Heart right ventricle (tissue), 16 donors: Measurements from ENCODE around the gene ANKRD49. TPM values are rescaled to one million over a fixed set of nuclear protein-coding genes. Genes with fewer than 3 reads are reported as not detected.

Source experiments
- ATAC-seq, 8 donors: fragments of 200-7000 bp; cut with Tn5 transposase; one replicate each; pipeline ENCODE4 v1.9.1; 2020; ENCODE audit warnings: mild to moderate bottlenecking in 8 of 8, moderate library complexity in 8 of 8, moderate number of reproducible peaks in 1 of 8
- DNase-seq, 2 donors: peaks; one replicate each; pipeline ENCODE4 v3.0.0-alpha.2; 2020
- H3K27ac ChIP-seq, 10 donors: fragments of 200-600 bp; sonication (generic) in 2 of 10; one replicate each; pipeline versions ENCODE4 v1.5.0 to v1.8.0; 2020 to 2022; ENCODE audit warnings: mild to moderate bottlenecking in 3 of 10
- H3K27me3 ChIP-seq, 7 donors: fragments of 200-600 bp; one replicate each; pipeline ENCODE4 v1.8.0; 2021 to 2022; ENCODE audit warnings: mild to moderate bottlenecking in 2 of 7
- H3K36me3 ChIP-seq, 9 donors: fragments of 200-600 bp; sonication (generic) in 1 of 9; one replicate each; pipeline versions ENCODE4 v1.5.0 to v1.8.0; 2020 to 2022; ENCODE audit warnings: mild to moderate bottlenecking in 2 of 9
- H3K4me1 ChIP-seq, 9 donors: fragments of 200-600 bp; sonication (generic) in 1 of 9; one replicate each; pipeline versions ENCODE4 v1.5.0 to v1.8.0; 2020 to 2022; ENCODE audit warnings: mild to moderate bottlenecking in 4 of 9
- H3K4me3 ChIP-seq, 10 donors: fragments of 200-600 bp; sonication (generic) in 2 of 10; one replicate each; pipeline versions ENCODE4 v1.5.0 to v1.8.0; 2020 to 2022; ENCODE audit warnings: mild to moderate bottlenecking in 7 of 10, moderate library complexity in 2 of 10
- H3K9me3 ChIP-seq, 11 donors: fragments of 200-600 bp in 10 of 11; sonication (generic) in 2 of 11; one replicate each; pipeline versions ENCODE4 v1.5.0 to v1.8.0; 2013 to 2022; ENCODE audit warnings: mild to moderate bottlenecking in 2 of 11, control low read depth in 1 of 11, moderate library complexity in 1 of 11
- CTCF ChIP-seq, 9 donors: fragments of 200-600 bp; sonication (generic) in 2 of 9; IDR thresholded peaks; one replicate each; pipeline versions ENCODE4 v1.5.0 to v1.8.0; 2021 to 2022; ENCODE audit warnings: antibody characterized with exemption in 9 of 9, mild to moderate bottlenecking in 5 of 9, moderate library complexity in 1 of 9
- WGBS, 2 donors: extraction: QIAGEN DNeasy Blood & Tissue Kit; methylation state at CpG; one replicate each; pipeline ENCODE4 v1.1.7; 2013; ENCODE audit warnings: inconsistent platforms in 1 of 2; 5-methylcytosine and 5-hydroxymethylcytosine counted together
- intact Hi-C, 10 donors: fragments of 100-400 bp; cut with DNase I; formaldehyde crosslinking; loops; one replicate each; pipeline versions ENCODE4 v1.11.1 to v1.14.2; 2022
- polyA plus RNA-seq, 2 donors: library from polyadenylated mRNA; stranded (reverse); fragments of 200-250 nt; gene quantifications; one replicate each; pipeline ENCODE4 v1.2.3, GENCODE V29; 2013
- total RNA-seq, 10 donors: library from RNA; stranded (reverse); fragmentation: NEBNext Ultra II Directional in 3 of 10; extraction: Animal tissue kit (Norgen Biotek cat#: 25700) in 3 of 10; gene quantifications; one replicate each; pipeline versions ENCODE4 v1.2.1 to v1.2.4, GENCODE V29; 2021 to 2023
- donor health status: Arrhythmogenic right ventricular cardiomyopathy.
- donor health status: ischemic (EF 13 %, LVEDD 7.1; RV severe dilation, severe dysfunction).
- donor health status: healthy with polysubstance abuse.
- donor health status: DM: no; HTN: yes; CAD: no.
- donor health status: DM: no; HTN: no; CAD: no.
- donor health status: ischemic (EF 25% LVEDD 6.9; RV normal size, moderate dysfunction).
- donor health status: ischemic (EF 25% LVEDD 5.7; RV mildly dilated, moderate dysfunction).
- donor health status: healthy.
- donor health status: DM: yes; HTN: yes; CAD: no.
- donor health status: Ischemic cardiomyopathy.
- donor health status: ischemic (EF 35%, LVEDD 5.7; RV mildly dilated, moderate dysfunction).
- donor health status: nonischemic (EF 11% LVEDD 7.7; RV severe dilation, severe dysfunction).
- donor health status: DM: yes; HTN: yes; CAD: no.
- donor health status: PGD.
- donor health status: ischemic (EF 29% LVEDD 5.4; RV normal size, mild dysfunction).
- donor health status: nonischemic (EF 23%, LVEDD 6.1; RV moderate dilation, normal function).

Gene ANKRD49
- total and polyA plus RNA-seq, 12 donors: 1.9 to 12.8 (median 5.0) TPM

DNA sequence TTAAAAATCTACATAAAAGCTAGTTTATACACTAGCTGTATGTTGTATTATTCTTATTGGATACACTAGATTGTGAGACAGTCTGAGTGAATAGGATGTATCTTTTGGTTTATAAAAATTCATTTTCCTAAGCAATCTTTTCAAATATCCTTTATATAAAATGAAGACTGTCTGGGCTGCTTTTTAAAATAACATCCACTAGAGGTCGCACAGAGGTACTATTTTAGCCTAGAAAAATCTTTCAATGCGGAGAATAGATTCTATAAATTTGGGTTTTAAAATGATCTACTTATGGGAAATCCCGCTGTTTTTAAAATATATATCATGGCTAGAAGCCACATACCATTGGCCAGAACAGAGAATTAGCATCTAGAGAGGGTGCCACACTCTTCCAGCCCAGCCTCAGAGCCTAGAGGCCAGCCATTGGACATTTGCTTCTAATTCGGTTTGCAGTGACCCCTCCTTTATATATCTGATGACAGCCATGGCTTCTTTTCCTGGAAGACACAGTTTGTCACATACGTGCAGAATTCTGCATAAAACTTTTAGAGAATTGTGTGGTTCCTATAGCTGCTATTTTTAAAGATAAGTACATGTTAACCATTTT lies 25.8 kb downstream of the ANKRD49 start:
- peak; percentile 37 to 80 (median 69) for TF ChIP-seq CTCF (IDR thresholded peaks at IDR 0.05)

DNA sequence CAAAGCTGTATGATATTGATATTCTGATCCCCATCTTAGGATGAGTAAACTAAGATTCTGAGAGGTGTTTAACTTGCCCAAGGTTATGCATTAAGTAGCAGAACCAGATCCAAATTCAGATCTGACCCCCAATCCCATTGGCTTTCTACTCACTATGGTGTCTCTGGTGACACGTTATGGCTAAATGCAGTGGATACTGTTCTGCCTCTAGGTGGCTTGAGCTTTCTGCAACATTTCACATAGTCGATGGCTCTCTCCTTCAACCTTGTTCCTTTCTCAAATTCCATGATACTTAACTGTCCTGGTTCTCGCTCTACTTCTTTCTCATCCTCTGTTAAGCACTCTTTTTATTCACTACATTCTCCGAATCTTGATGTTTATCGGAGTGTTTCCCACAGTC lies 27.9 kb downstream of the ANKRD49 start:
- peak in 2 of 8 donors; percentile 50 to 56 for ATAC-seq
- peak in 5 of 9 donors; percentile 11 to 48 (median 36) for TF ChIP-seq CTCF (IDR thresholded peaks at IDR 0.05)
- WGBS, 2 donors: 49 to 68% methylated on average over 5 of the region's 5 CpGs

More for the DNA sequence above, 25.8 kb downstream of the ANKRD49 start:
- H3K27me3 ChIP-seq: peaks cover 0 to 8% (median 0%) of the 10 kb centered on the region in 7 donors
- H3K4me3 ChIP-seq: no peak overlapping the region
- DNase-seq: no peak
- H3K36me3 ChIP-seq: no peaks in the 10 kb centered on the region
- H3K4me1 ChIP-seq: peaks cover 0 to 5% (median 0%) of the 10 kb centered on the region in 9 donors
- no peak overlapping the region for H3K27ac ChIP-seq
- intact Hi-C loops: loop anchor here in 9 of 10 donors (2.0 to 10.0 kb wide), 6 partner anchors 38 to 375 kb away; no protein-coding TSS in a partner anchor
- WGBS, 2 donors: 13 to 16% methylated on average over 5 of the region's 5 CpGs
- no peaks in the 10 kb centered on the region for H3K9me3 ChIP-seq
- peak in 3 of 8 donors; percentile 23 to 46 (median 44) for ATAC-seq

GRCh38 chr11:94524341-94524740 lies 30.6 kb downstream of the ANKRD49 start:
- ATAC-seq (no peak), DNase-seq (no peak)
- no peaks in the 10 kb centered on the region for H3K9me3 ChIP-seq
- H3K4me1 ChIP-seq: peaks cover 0 to 20% (median 0%) of the 10 kb centered on the region in 9 donors
- no peak overlapping the region for H3K4me3 ChIP-seq
- no peak for TF ChIP-seq CTCF (IDR thresholded peaks at IDR 0.05)
- 85 to 89% methylated on average over 1 of the region's 1 CpG for WGBS, 2 donors
- intact Hi-C loops: loop anchor here in 6 of 10 donors (5.0 to 10.0 kb wide), 4 partner anchors 33 to 370 kb away; no protein-coding TSS in a partner anchor
- H3K36me3 ChIP-seq: no peaks in the 10 kb centered on the region
- H3K27me3 ChIP-seq: peaks cover 0 to 11% (median 0%) of the 10 kb centered on the region in 7 donors
- H3K27ac ChIP-seq: no peak overlapping the region

More for the DNA sequence above, 27.9 kb downstream of the ANKRD49 start:
- no peaks in the 10 kb centered on the region for H3K36me3 ChIP-seq
- no peak overlapping the region for H3K4me3 ChIP-seq
- no peaks in the 10 kb centered on the region for H3K9me3 ChIP-seq
- H3K4me1 ChIP-seq: peaks cover 0 to 16% (median 0%) of the 10 kb centered on the region in 9 donors
- DNase-seq: no peak
- H3K27me3 ChIP-seq: peaks cover 0 to 5% (median 0%) of the 10 kb centered on the region in 7 donors
- no peak overlapping the region for H3K27ac ChIP-seq
- intact Hi-C loops: loop anchor here in 8 of 10 donors (2.0 to 10.0 kb wide), 5 partner anchors 36 to 373 kb away; no protein-coding TSS in a partner anchor

DNA sequence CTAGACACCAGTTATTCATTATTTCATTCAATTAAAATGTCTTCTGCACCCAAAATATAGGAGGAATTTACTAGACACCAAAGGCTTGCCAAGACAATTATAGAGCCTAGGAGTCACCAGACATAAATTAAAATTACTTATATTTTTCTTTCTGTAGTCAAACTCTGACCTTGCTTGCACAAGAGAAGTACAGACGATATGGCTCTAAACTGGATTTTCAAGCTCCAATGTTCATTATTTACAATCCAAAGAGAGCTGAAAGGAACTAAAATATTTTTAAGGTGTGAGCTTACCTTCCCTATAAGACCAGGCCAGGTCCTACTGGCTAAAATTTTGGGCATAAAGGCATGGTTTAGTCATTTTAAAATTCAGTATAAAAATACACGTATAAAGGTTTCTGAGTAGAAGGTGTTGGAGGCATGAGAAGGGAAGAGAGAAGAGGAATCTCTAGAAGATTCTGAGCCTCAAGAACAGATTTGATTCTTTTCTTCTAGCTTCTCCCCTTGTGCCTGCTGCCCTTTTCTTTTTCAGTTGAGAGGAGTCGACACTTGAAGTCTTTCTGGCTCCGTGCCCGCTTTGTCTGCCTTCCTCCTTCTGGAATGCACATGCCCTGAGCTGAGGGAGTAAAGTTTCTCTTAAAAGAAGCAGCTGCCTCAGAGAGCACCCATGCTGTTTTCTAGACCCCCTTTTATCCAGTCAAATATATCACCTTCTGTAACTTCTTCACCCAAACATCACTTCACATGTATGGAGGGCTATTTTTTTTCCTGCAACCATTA lies 32.0 kb downstream of the ANKRD49 start:
- DNase-seq: peak; percentile 48 to 57
- Histone ChIP-seq H3K9me3 (no peaks in the 10 kb centered on the region), H3K4me3 (no peak overlapping the region), H3K36me3 (no peaks in the 10 kb centered on the region), H3K4me1 (peaks cover 0 to 15% (median 0%) of the 10 kb centered on the region in 9 donors), H3K27me3 (peaks cover 0 to 11% (median 0%) of the 10 kb centered on the region in 7 donors), H3K27ac (no peak overlapping the region)
- intact Hi-C loops: loop anchor here in 1 of 10 donors (10.0 kb wide), 1 partner anchor 369 kb away; no protein-coding TSS in a partner anchor
- 40 to 43% methylated on average over 5 of the region's 5 CpGs for WGBS, 2 donors
- no peak for ATAC-seq
- TF ChIP-seq CTCF (IDR thresholded peaks at IDR 0.05): no peak
